Measurements from ENCODE around the gene ING2. TPM values are rescaled to one million over a fixed set of nuclear protein-coding genes. Genes with fewer than 3 reads are reported as not detected.

Gene ING2
- total RNA-seq, 1 donor from 2014 or later, result 12.2 TPM

- Mint-ChIP-seq H3K36me3 (ENCODE audit: low read depth, unreplicated experiment) (no peaks in the 10 kb centered on the region), H3K4me3 (ENCODE audit: unreplicated experiment) (peak overlapping the region; percentile 95), H3K27ac (ENCODE audit: unreplicated experiment) (peak overlapping the region; percentile 94), H3K4me1 (ENCODE audit: unreplicated experiment) (peaks cover 12% of the 10 kb centered on the region), H3K9me3 (ENCODE audit: unreplicated experiment) (no peaks in the 10 kb centered on the region), H3K27me3 (ENCODE audit: unreplicated experiment) (peaks cover 15% of the 10 kb centered on the region)
- DNase-seq (ENCODE audit: low spot score), result peak; percentile 83
- TF ChIP-seq, protein P1, sequence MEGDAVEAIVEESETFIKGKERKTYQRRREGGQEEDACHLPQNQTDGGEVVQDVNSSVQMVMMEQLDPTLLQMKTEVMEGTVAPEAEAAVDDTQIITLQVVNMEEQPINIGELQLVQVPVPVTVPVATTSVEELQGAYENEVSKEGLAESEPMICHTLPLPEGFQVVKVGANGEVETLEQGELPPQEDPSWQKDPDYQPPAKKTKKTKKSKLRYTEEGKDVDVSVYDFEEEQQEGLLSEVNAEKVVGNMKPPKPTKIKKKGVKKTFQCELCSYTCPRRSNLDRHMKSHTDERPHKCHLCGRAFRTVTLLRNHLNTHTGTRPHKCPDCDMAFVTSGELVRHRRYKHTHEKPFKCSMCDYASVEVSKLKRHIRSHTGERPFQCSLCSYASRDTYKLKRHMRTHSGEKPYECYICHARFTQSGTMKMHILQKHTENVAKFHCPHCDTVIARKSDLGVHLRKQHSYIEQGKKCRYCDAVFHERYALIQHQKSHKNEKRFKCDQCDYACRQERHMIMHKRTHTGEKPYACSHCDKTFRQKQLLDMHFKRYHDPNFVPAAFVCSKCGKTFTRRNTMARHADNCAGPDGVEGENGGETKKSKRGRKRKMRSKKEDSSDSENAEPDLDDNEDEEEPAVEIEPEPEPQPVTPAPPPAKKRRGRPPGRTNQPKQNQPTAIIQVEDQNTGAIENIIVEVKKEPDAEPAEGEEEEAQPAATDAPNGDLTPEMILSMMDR (IDR thresholded peaks at IDR 0.05; ENCODE audit: unreplicated experiment), result no peak
These were observed 942 bp downstream of the ING2 start for GRCh38 chr4:183505611-183506388.

GRCh38 chr4:183506389-183506735 is 1.5 kb downstream of the ING2 start:
- peaks cover 12% of the 10 kb centered on the region for H3K4me1 Mint-ChIP-seq (ENCODE audit: unreplicated experiment)

DNA sequence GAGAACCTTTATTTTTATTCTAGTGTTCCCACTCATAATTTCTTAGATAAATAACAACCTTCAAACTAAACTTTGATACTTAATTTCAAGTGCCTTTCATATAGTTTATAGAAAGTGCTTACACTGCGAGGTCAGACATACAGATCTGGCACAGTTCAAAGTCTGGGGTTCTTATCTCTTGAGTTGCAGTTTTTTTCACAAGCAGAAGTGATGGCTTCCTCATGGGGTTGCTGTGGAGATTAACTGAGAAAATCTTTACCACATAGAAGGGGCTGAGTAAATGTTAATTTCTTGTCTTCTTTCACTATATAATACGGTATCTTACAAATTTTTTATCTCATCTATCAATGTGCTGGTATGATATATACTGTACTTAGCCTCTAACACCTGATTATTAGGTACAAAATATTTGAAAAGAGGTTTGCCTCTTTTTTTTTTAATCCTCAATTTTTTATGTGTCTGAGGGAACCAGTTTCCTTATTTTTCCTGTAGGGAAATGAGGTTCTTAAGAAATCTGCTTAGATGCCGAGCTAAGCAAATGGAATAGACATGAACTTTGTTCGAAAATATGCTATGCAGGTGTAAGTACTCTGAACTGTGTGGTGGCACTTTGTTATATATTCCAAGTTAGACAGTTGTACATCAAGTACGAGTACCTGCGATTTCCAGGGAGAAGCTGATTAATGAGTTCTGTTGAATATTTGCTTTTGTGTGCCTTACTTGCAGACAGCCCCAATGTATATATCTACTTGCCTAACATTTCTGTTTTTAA is 3.3 kb downstream of the ING2 start:
- TF ChIP-seq, protein P1 (IDR thresholded peaks at IDR 0.05; ENCODE audit: unreplicated experiment), result no peak

More at GRCh38 chr4:183506389-183506735, 1.5 kb downstream of the ING2 start:
- no peak for DNase-seq (ENCODE audit: low spot score)
- peak overlapping the region; percentile 95 for H3K4me3 Mint-ChIP-seq (ENCODE audit: unreplicated experiment)
- H3K36me3 Mint-ChIP-seq (ENCODE audit: low read depth, unreplicated experiment), result no peaks in the 10 kb centered on the region
- H3K27me3 Mint-ChIP-seq (ENCODE audit: unreplicated experiment), result peaks cover 15% of the 10 kb centered on the region
- TF ChIP-seq, protein P1 (IDR thresholded peaks at IDR 0.05; ENCODE audit: unreplicated experiment), result no peak
- H3K9me3 Mint-ChIP-seq (ENCODE audit: unreplicated experiment), result no peaks in the 10 kb centered on the region
- H3K27ac Mint-ChIP-seq (ENCODE audit: unreplicated experiment), result peak overlapping the region; percentile 94

GRCh38 chr4:183508697-183509335 is 4.0 kb downstream of the ING2 start:
- Mint-ChIP-seq H3K36me3 (ENCODE audit: low read depth, unreplicated experiment) (peaks cover 4% of the 10 kb centered on the region), H3K4me3 (ENCODE audit: unreplicated experiment) (no peak overlapping the region), H3K27ac (ENCODE audit: unreplicated experiment) (no peak overlapping the region), H3K4me1 (ENCODE audit: unreplicated experiment) (no peaks in the 10 kb centered on the region), H3K27me3 (ENCODE audit: unreplicated experiment) (peaks cover 9% of the 10 kb centered on the region), H3K9me3 (ENCODE audit: unreplicated experiment) (no peaks in the 10 kb centered on the region)
- TF ChIP-seq, protein P1 (IDR thresholded peaks at IDR 0.05; ENCODE audit: unreplicated experiment), result no peak
- DNase-seq (ENCODE audit: low spot score), result no peak

More for the DNA sequence above, 3.3 kb downstream of the ING2 start:
- no peak for DNase-seq (ENCODE audit: low spot score)
- Mint-ChIP-seq H3K36me3 (ENCODE audit: low read depth, unreplicated experiment) (peaks cover 4% of the 10 kb centered on the region), H3K4me3 (ENCODE audit: unreplicated experiment) (no peak overlapping the region), H3K27me3 (ENCODE audit: unreplicated experiment) (peaks cover 13% of the 10 kb centered on the region), H3K27ac (ENCODE audit: unreplicated experiment) (no peak overlapping the region), H3K9me3 (ENCODE audit: unreplicated experiment) (no peaks in the 10 kb centered on the region), H3K4me1 (ENCODE audit: unreplicated experiment) (peaks cover 5% of the 10 kb centered on the region)
